Right lobe of liver (tissue), 4 donors: ENCODE results near the gene IL17REL.

ENCODE experiments used
- CTCF ChIP-seq, 4 donors: fragments of 200-600 bp in 3 of 4; fragments of 450-650 bp in 1 of 4; IDR thresholded peaks; one replicate each; pipeline versions ENCODE4 v1.5.1 to v1.8.0; 2016 to 2022; ENCODE audit warnings: antibody characterized with exemption in 4 of 4, mild to moderate bottlenecking in 2 of 4
- POLR2A ChIP-seq: fragments of 450-650 bp; IDR thresholded peaks from one replicate; pipeline ENCODE4 v1.6.1; 2017; ENCODE audit warnings: antibody characterized with exemption, mild to moderate bottlenecking
- donor health status: DM: no; HTN: no; CAD: no.
- donor health status: DM: no; HTN: no; CAD: no.
- donor health status: DM: no; HTN: yes; CAD: no.

- no peak for TF ChIP-seq CTCF (IDR thresholded peaks at IDR 0.05)
- no peak for TF ChIP-seq POLR2A
Observed at GRCh38 chr22:49950396-49950994, 62.1 kb downstream of the IL17REL start.
